Thoracic aorta (tissue), 2 donors: ENCODE data around the gene OR8B12. TPM values are rescaled to one million over a fixed set of nuclear protein-coding genes. Genes with fewer than 3 reads are reported as not detected.

Source experiments
- ATAC-seq: fragments of 150-250 bp; one replicate; pipeline ENCODE4 v1.8.0; 2017; ENCODE audit warnings: low read depth; ENCODE audit not compliant: insufficient number of reproducible peaks, low FRiP score
- DNase-seq: peaks from one replicate; pipeline ENCODE4 v3.0.0-alpha.2; 2020; ENCODE audit warnings: low spot score
- H3K27ac ChIP-seq, 2 donors: fragments of 200-600 bp; sonication (generic); 1 replicate in 1 of 2; 2 replicates in 1 of 2; pipeline ENCODE4 v1.5.1; 2016; ENCODE audit warnings: mild to moderate bottlenecking in 2 of 2, moderate library complexity in 2 of 2
- H3K27me3 ChIP-seq: fragments of 200-600 bp; sonication (generic); replicated peaks from 2 replicates; pipeline ENCODE4 v1.6.0; 2016; ENCODE audit warnings: mild to moderate bottlenecking; ENCODE audit not compliant: insufficient read depth
- H3K36me3 ChIP-seq: fragments of 200-600 bp; sonication (generic); one replicate; pipeline ENCODE4 v1.5.1; 2016
- H3K4me1 ChIP-seq, 2 donors: fragments of 200-600 bp; sonication (generic); 1 replicate in 1 of 2; 2 replicates in 1 of 2; pipeline versions ENCODE4 v1.5.1 to v1.6.0; 2016; ENCODE audit warnings: low read depth in 2 of 2, mild to moderate bottlenecking in 1 of 2; ENCODE audit not compliant: control insufficient read depth in 1 of 2
- H3K4me3 ChIP-seq: fragments of 200-600 bp; sonication (generic); 2 replicates; pipeline ENCODE4 v1.5.1; 2016; ENCODE audit warnings: mild to moderate bottlenecking
- H3K9me3 ChIP-seq: fragments of 200-600 bp; sonication (generic); 2 replicates; pipeline ENCODE4 v1.5.1; 2016
- CTCF ChIP-seq: fragments of 200-600 bp; sonication (generic); IDR thresholded peaks from one replicate; pipeline ENCODE4 v1.5.1; 2019; ENCODE audit warnings: antibody characterized with exemption
- total RNA-seq, 2 donors: library from RNA; depleted of rRNA; stranded (reverse); fragments of >200 nt; gene quantifications; one replicate each; pipeline versions ENCODE4 v1.1.0 to v1.2.3, GENCODE V29; 2016

The OR8B12 gene
- total RNA-seq, 2 donors from 2014 or later = not detected

- H3K4me3 ChIP-seq = no peak overlapping the region
- DNase-seq = no peak
- H3K27ac ChIP-seq = no peak overlapping the region
- no peaks in the 10 kb centered on the region for H3K36me3 ChIP-seq
- no peak for TF ChIP-seq CTCF
- no peaks in the 10 kb centered on the region for H3K27me3 ChIP-seq
- H3K4me1 ChIP-seq = no peaks in the 10 kb centered on the region
- ATAC-seq = no peak
- no peaks in the 10 kb centered on the region for H3K9me3 ChIP-seq
Measured at GRCh38 chr11:124493016-124493655, 50.3 kb downstream of the OR8B12 start.

Other genes starting within 250 kb of the OR8B12 start
- gene OR8D1, start 229.7 kb downstream of the OR8B12 start, total RNA-seq = not detected
- gene OR8D2, start 223.5 kb downstream of the OR8B12 start, total RNA-seq = not detected
- gene OR8B2, start 159.2 kb downstream of the OR8B12 start, total RNA-seq = not detected
- gene OR8B3, start 144.6 kb downstream of the OR8B12 start, total RNA-seq = not detected
- not detected for gene OR8B4, start 118.8 kb downstream of the OR8B12 start, total RNA-seq
- gene OR8B8, start 98.0 kb downstream of the OR8B12 start, total RNA-seq = not detected
- under 1 TPM in 1 of 2 donors, not detected in 1; 0.81 TPM for gene OR8A1, start 26.3 kb upstream of the OR8B12 start, total RNA-seq
- not detected for gene PANX3, start 67.8 kb upstream of the OR8B12 start, total RNA-seq
- gene TBRG1, start 79.2 kb upstream of the OR8B12 start, total RNA-seq = 10 to 100 TPM; 30.3 to 57.8 TPM
- 10 to 100 TPM in 1 of 2 donors, 1 to 10 TPM in 1; 9.7 to 20.0 TPM for gene SIAE, start 130.1 kb upstream of the OR8B12 start, total RNA-seq
- gene SPA17, start 130.2 kb upstream of the OR8B12 start, total RNA-seq = 1 to 10 TPM; 3.9 to 6.4 TPM
- 10 to 100 TPM in 1 of 2 donors, 1 to 10 TPM in 1; 7.3 to 17.5 TPM for gene NRGN, start 196.3 kb upstream of the OR8B12 start, total RNA-seq
- gene VSIG2, start 208.6 kb upstream of the OR8B12 start, total RNA-seq = 1 to 10 TPM; 1.2 to 2.7 TPM
- 100 to 1,000 TPM in 1 of 2 donors, 10 to 100 TPM in 1; 54.2 to 116 TPM for gene ESAM, start 218.6 kb upstream of the OR8B12 start, total RNA-seq